Coronary artery (tissue), 2 donors: ENCODE measurements around the gene HELZ.

Source experiments
- DNase-seq: peaks from one replicate; pipeline ENCODE4 v3.0.0-alpha.2; 2017; ENCODE audit warnings: low spot score
- H3K27ac ChIP-seq, 2 donors: fragments of 200-600 bp; sonication (generic); one replicate each; pipeline ENCODE4 v1.5.1; 2016 to 2019
- H3K4me3 ChIP-seq: fragments of 200-600 bp; sonication (generic); 2 replicates; pipeline ENCODE4 v1.5.1; 2016; ENCODE audit warnings: mild to moderate bottlenecking, moderate library complexity
- TF ChIP-seq, protein P1 (sequence below): fragments of 200-600 bp; sonication (generic); IDR thresholded peaks from one replicate; pipeline ENCODE4 v1.5.1; 2019; ENCODE audit warnings: antibody characterized with exemption

HELZ gene

DNA sequence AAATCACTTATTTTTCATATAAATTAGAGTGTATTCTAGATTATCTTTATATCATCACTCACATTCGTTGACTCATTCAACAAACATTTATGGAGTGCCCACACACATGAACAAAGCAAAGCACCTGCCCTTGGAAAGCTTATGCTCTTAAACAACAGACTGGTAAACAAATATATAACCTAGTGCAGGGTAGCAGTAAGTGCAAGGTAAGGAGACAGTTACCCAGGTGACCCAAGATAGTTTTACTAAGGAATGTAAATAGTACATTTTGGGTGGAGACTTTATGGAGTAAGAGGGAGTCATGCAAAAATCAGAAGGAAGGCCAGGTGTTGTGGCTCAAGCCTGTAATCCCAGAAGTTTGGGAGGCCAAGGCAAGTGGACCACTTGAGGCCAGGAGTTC, 40.4 kb upstream of the HELZ start:
- TF ChIP-seq, protein P1, sequence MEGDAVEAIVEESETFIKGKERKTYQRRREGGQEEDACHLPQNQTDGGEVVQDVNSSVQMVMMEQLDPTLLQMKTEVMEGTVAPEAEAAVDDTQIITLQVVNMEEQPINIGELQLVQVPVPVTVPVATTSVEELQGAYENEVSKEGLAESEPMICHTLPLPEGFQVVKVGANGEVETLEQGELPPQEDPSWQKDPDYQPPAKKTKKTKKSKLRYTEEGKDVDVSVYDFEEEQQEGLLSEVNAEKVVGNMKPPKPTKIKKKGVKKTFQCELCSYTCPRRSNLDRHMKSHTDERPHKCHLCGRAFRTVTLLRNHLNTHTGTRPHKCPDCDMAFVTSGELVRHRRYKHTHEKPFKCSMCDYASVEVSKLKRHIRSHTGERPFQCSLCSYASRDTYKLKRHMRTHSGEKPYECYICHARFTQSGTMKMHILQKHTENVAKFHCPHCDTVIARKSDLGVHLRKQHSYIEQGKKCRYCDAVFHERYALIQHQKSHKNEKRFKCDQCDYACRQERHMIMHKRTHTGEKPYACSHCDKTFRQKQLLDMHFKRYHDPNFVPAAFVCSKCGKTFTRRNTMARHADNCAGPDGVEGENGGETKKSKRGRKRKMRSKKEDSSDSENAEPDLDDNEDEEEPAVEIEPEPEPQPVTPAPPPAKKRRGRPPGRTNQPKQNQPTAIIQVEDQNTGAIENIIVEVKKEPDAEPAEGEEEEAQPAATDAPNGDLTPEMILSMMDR = no peak
- no peak for DNase-seq
- Histone ChIP-seq H3K4me3 (no peak overlapping the region), H3K27ac (no peak overlapping the region)

DNA sequence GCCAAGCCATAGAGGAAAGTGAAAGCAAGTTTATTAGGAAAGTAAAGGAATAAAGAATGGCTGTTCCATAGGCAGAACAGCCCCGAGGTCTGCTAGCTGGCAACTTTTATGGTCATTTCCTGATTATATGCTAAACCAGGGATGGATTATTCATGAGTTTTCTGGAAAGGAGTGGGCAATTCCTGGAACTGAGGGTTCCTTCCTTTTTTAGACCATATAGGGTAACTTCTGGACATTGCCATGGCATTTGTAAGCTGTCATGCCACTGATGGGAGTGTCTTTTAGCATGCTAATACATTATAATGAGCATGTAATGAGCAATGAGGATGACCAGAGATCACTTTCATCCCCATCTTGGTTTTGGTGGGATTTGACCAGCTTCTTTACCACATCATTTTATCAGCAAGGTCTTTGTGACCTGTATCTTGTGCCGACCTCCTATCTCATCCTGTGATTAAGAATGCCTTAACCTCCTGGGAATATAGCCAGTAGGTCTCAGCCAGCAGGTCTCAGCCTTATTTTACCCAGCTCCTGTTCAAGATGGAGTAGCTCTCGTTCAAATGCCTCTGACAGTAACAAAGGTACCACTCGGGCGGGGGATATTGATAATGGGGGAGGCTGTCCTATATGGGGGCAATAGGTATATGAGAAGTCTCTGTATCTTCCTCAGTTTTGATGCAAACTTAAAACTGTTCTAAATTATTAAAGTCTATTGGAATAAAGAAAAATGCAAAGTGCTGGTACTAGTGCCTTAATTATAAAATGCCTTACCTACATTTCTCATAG, 38.9 kb upstream of the HELZ start:
- TF ChIP-seq, protein P1 = no peak
- DNase-seq = no peak
- Histone ChIP-seq H3K27ac (no peak overlapping the region), H3K4me3 (no peak overlapping the region)

DNA sequence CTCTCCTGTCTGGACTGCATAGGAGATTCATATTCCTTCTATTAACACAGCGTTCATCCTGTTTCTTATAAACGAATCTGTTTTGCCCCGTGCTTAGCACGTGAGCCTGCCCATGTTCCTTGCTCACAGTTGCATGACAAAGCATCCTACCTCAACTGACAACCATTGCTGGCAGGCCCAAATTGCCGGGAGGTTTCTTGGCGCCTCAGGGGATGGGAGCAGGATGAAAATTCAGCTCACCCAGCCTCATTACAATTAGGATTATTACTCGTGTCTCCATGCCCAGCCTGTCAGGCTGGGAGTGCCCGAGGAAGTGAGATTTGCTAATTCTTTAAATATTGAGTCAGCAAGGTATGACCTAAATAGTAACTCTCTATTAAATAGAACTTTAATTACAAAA, 36.7 kb upstream of the HELZ start:
- no peak for DNase-seq
- TF ChIP-seq, protein P1 = no peak
- Histone ChIP-seq H3K27ac (no peak overlapping the region), H3K4me3 (no peak overlapping the region)

DNA sequence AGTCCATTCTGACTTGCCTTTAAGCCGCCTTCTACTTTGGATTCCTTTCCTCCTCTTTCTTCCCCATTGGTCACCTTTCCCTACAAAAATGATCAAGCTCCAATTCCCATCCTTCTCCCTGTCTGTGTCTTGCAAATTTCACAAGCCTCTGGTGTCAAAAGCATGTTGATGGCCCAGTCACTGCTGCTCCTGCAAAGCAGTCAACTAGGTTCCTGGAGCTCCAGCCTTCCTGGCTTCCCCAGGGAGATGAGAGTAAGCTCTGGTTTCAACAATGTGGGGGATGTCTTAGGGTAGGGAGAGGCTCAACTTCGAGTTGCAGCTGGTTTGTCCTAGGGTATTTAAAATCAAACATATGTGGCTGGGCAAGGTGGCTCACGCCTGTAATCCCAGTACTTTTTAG, 36.1 kb upstream of the HELZ start:
- H3K4me3 ChIP-seq = no peak overlapping the region
- H3K27ac ChIP-seq = no peak overlapping the region
- TF ChIP-seq, protein P1 = no peak
- DNase-seq = no peak

DNA sequence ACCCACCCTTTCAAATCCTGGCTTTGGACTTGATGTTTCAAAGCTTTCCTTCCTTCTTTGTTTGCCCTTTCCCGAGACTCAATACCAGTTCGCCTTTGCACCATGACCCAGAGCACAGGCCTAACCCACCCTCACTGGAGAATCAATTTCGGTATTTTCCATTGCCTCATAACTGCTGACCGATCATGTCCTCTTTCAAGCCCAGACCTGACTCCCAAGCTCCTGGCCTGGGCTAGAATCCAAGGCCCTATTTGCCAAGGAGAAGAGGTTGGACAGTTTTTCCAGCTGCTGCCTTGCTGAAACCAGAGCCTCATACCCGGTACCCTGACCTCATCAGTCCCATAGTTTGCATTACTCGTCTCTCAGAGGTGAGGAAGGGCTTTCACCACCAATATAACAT, 35.3 kb upstream of the HELZ start:
- TF ChIP-seq, protein P1 = no peak
- Histone ChIP-seq H3K27ac (no peak overlapping the region), H3K4me3 (no peak overlapping the region)
- DNase-seq = no peak

DNA sequence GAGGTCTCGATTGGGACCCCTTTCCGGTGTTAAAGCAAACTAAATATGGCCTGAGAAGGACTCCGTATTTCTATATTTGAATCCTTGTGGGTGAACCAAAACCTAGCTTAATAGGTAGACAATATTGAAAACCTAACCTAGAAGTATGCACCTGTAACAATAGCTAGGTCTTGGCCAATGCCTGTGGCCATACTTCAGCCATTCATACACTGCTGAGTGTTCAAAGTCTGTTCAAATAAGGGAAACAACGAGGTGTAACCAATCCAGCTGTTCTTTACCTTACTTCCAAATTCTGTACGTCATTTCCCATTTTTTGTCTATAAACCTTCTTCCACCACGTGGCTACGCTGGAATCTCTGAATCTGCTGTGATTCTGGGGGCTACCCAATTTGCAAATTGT, 34.1 kb upstream of the HELZ start:
- no peak overlapping the region for H3K27ac ChIP-seq
- TF ChIP-seq, protein P1 = no peak
- DNase-seq = no peak

DNA sequence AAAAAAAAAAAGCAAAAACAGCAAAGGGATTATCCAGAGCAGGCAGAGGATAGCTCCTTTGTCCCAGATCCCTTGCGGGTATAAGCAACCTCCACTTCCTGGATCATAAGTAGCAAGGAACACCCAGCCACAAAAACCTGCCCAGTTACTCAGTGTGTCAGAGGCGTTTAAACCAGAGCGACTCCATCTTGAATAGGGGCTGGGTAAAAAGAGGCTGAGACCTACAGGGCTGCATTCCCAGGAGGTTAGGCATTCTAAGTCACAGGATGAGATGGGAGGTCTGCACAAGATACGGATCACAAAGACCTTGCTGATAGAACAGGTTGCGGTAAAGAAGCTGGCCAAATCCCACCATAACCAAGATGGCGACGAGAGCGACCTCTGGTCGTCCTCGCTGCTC, 33.4 kb upstream of the HELZ start:
- H3K4me3 ChIP-seq = no peak overlapping the region
- no peak for DNase-seq
- TF ChIP-seq, protein P1 = no peak
- H3K27ac ChIP-seq = no peak overlapping the region

More for the DNA sequence above, 34.1 kb upstream of the HELZ start:
- no peak overlapping the region for H3K4me3 ChIP-seq
